ENCODE results near the gene PWWP2B. TPM values are rescaled to one million over a fixed set of nuclear protein-coding genes. Genes with fewer than 3 reads are reported as not detected.
A peak's percentile ranks its signal among the peaks of the same experiment; 100 is the strongest.

The PWWP2B gene
- total RNA-seq, 1 donor from 2014 or later: 12.0 TPM

GRCh38 chr10:132441818-132442524, 45.0 kb downstream of the PWWP2B start:
- no peak for FAIRE-seq
- H3K9me3 Mint-ChIP-seq (ENCODE audit: unreplicated experiment): peaks cover 11% of the 10 kb centered on the region
- H3K27me3 ChIP-seq (ENCODE audit: insufficient read depth, low read length): no peaks in the 10 kb centered on the region

GRCh38 chr10:132442636-132443035, 45.6 kb downstream of the PWWP2B start:
- Histone ChIP-seq H4K20me1 (ENCODE audit: insufficient read depth, low read length) (no peaks in the 10 kb centered on the region), H3K4me1 (ENCODE audit: insufficient read depth, low read length) (peaks cover 10% of the 10 kb centered on the region), H3K4me2 (ENCODE audit: low read length) (no peak overlapping the region), H3K27me3 (ENCODE audit: insufficient read depth, low read length) (no peaks in the 10 kb centered on the region), H3K9ac (ENCODE audit: low read length) (no peak overlapping the region), H3K79me2 (ENCODE audit: insufficient read depth, low read length) (no peaks in the 10 kb centered on the region), H2AFZ (ENCODE audit: low read depth, low read length) (no peak overlapping the region), H3K36me3 (ENCODE audit: insufficient read depth, low read length) (no peaks in the 10 kb centered on the region), H3K27ac (ENCODE audit: low read depth, low read length) (no peak overlapping the region), H3K4me3 (ENCODE audit: insufficient read depth, low read depth, low read length) (no peak overlapping the region), H3K9me3 (ENCODE audit: insufficient read depth, low read depth, low read length) (peaks cover 4% of the 10 kb centered on the region)
- no peak for TF ChIP-seq EZH2 (IDR thresholded peaks at IDR 0.05; ENCODE audit: insufficient read depth, low read length)
- no peak for TF ChIP-seq CTCF (IDR thresholded peaks at IDR 0.05; ENCODE audit: insufficient read depth, low read depth, low read length)
- Mint-ChIP-seq H3K4me3 (ENCODE audit: unreplicated experiment) (no peak overlapping the region), H3K4me1 (ENCODE audit: low read depth, unreplicated experiment) (peaks cover 2% of the 10 kb centered on the region), H3K36me3 (ENCODE audit: low read depth, unreplicated experiment) (no peaks in the 10 kb centered on the region), H3K27me3 (ENCODE audit: low read depth, unreplicated experiment) (peaks cover 2% of the 10 kb centered on the region), H3K9me3 (ENCODE audit: unreplicated experiment) (peaks cover 11% of the 10 kb centered on the region), H3K27ac (ENCODE audit: unreplicated experiment) (no peak overlapping the region)
- no peak for DNase-seq (ENCODE audit: low read depth)
- FAIRE-seq: no peak

More at GRCh38 chr10:132441818-132442524, 45.0 kb downstream of the PWWP2B start:
- Mint-ChIP-seq H3K4me1 (ENCODE audit: low read depth, unreplicated experiment) (no peaks in the 10 kb centered on the region), H3K36me3 (ENCODE audit: low read depth, unreplicated experiment) (no peaks in the 10 kb centered on the region), H3K27ac (ENCODE audit: unreplicated experiment) (no peak overlapping the region), H3K4me3 (ENCODE audit: unreplicated experiment) (no peak overlapping the region), H3K27me3 (ENCODE audit: low read depth, unreplicated experiment) (peaks cover 2% of the 10 kb centered on the region)
- no peak overlapping the region for H2AFZ ChIP-seq (ENCODE audit: low read depth, low read length)
- TF ChIP-seq CTCF (IDR thresholded peaks at IDR 0.05; ENCODE audit: insufficient read depth, low read depth, low read length) (no peak), EZH2 (IDR thresholded peaks at IDR 0.05; ENCODE audit: insufficient read depth, low read length) (no peak)
- no peak overlapping the region for H3K9ac ChIP-seq (ENCODE audit: low read length)
- no peak overlapping the region for H3K27ac ChIP-seq (ENCODE audit: low read depth, low read length)
- H3K79me2 ChIP-seq (ENCODE audit: insufficient read depth, low read length): no peaks in the 10 kb centered on the region
- H4K20me1 ChIP-seq (ENCODE audit: insufficient read depth, low read length): no peaks in the 10 kb centered on the region
- no peak overlapping the region for H3K4me2 ChIP-seq (ENCODE audit: low read length)
- DNase-seq (ENCODE audit: low read depth): no peak
- no peaks in the 10 kb centered on the region for H3K36me3 ChIP-seq (ENCODE audit: insufficient read depth, low read length)
- peaks cover 3% of the 10 kb centered on the region for H3K4me1 ChIP-seq (ENCODE audit: insufficient read depth, low read length)
- H3K9me3 ChIP-seq (ENCODE audit: insufficient read depth, low read depth, low read length): peaks cover 4% of the 10 kb centered on the region
- H3K4me3 ChIP-seq (ENCODE audit: insufficient read depth, low read depth, low read length): no peak overlapping the region

DNA sequence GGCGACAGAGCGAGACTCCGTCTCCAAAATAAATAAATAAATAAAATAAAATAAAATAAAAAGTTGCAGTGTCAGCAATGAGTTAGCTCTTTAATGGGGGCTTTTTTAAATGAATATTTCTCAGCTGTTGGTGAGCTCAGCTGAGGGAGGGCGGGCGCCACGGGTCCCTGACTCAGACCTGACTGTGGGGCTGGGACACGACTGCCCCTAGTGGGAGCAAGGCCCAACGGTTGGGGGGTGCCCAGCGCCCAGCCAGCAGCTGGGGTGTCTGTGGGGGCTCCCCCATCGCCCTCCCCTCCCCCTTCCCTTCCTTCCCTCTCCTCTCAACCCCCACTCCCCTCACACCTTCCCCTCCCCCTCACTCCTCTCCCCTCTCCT, 46.6 kb downstream of the PWWP2B start:
- Histone ChIP-seq H3K36me3 (ENCODE audit: insufficient read depth, low read length) (no peaks in the 10 kb centered on the region), H3K4me1 (ENCODE audit: insufficient read depth, low read length) (peaks cover 17% of the 10 kb centered on the region), H3K4me2 (ENCODE audit: low read length) (no peak overlapping the region), H3K27ac (ENCODE audit: low read depth, low read length) (no peak overlapping the region), H4K20me1 (ENCODE audit: insufficient read depth, low read length) (no peaks in the 10 kb centered on the region), H3K79me2 (ENCODE audit: insufficient read depth, low read length) (no peaks in the 10 kb centered on the region), H3K4me3 (ENCODE audit: insufficient read depth, low read depth, low read length) (no peak overlapping the region), H3K27me3 (ENCODE audit: insufficient read depth, low read length) (no peaks in the 10 kb centered on the region), H3K9ac (ENCODE audit: low read length) (no peak overlapping the region), H2AFZ (ENCODE audit: low read depth, low read length) (no peak overlapping the region), H3K9me3 (ENCODE audit: insufficient read depth, low read depth, low read length) (peaks cover 4% of the 10 kb centered on the region)
- peak; percentile 32 for TF ChIP-seq CTCF (IDR thresholded peaks at IDR 0.05; ENCODE audit: insufficient read depth, low read depth, low read length)
- no peak for TF ChIP-seq EZH2 (IDR thresholded peaks at IDR 0.05; ENCODE audit: insufficient read depth, low read length)
- peaks cover 2% of the 10 kb centered on the region for H3K27me3 Mint-ChIP-seq (ENCODE audit: low read depth, unreplicated experiment)
- H3K27ac Mint-ChIP-seq (ENCODE audit: unreplicated experiment): no peak overlapping the region
- H3K9me3 Mint-ChIP-seq (ENCODE audit: unreplicated experiment): peaks cover 11% of the 10 kb centered on the region
- peaks cover 2% of the 10 kb centered on the region for H3K4me1 Mint-ChIP-seq (ENCODE audit: low read depth, unreplicated experiment)
- no peak for DNase-seq (ENCODE audit: low read depth)
- no peaks in the 10 kb centered on the region for H3K36me3 Mint-ChIP-seq (ENCODE audit: low read depth, unreplicated experiment)
- no peak overlapping the region for H3K4me3 Mint-ChIP-seq (ENCODE audit: unreplicated experiment)
- FAIRE-seq: no peak
